CD4-positive, alpha-beta T cell (primary cell): ENCODE results near the gene IL19. TPM values are rescaled to one million over a fixed set of nuclear protein-coding genes. Genes with fewer than 3 reads are reported as not detected.

Experiments used
- ATAC-seq: fragments of 200-7000 bp; cut with Tn5 transposase; one replicate; pipeline ENCODE4 v1.10.0; 2022; ENCODE audit warnings: mild to moderate bottlenecking; ENCODE audit not compliant: poor library complexity
- CTCF ChIA-PET: fragments of 350-600 bp; sonication (Branson Sonifier 250); formaldehyde crosslinking; loops from one replicate; lab custom pipeline; 2021; ENCODE audit warnings: antibody characterized with exemption, inconsistent platforms; lab: Charles Lee
- POLR2A ChIA-PET: fragments of 350-600 bp; sonication (Branson Sonifier 250); formaldehyde crosslinking; loops from one replicate; lab custom pipeline; 2021; ENCODE audit warnings: antibody characterized with exemption, inconsistent platforms; lab: Charles Lee
- DNase-seq, 14 experiments: peaks; one replicate each; pipeline ENCODE4 v3.0.0-alpha.2; 2013 to 2020; ENCODE audit warnings: mixed read lengths in 2 of 14
- H3K27ac ChIP-seq, 2 donors: one replicate each; pipeline versions ENCODE4 v1.5.1 to v1.7.0; 2013; ENCODE audit warnings: low read length in 2 of 2, low read depth in 1 of 2, mild to moderate bottlenecking in 1 of 2
- H3K27me3 ChIP-seq, 2 experiments: 1 replicate in 1 of 2; 2 replicates in 1 of 2; pipeline versions ENCODE4 v1.6.1 to v1.7.0; 2013; ENCODE audit warnings: low read length in 2 of 2, control low read depth in 1 of 2, mild to moderate bottlenecking in 1 of 2, moderate library complexity in 1 of 2; ENCODE audit not compliant: insufficient read depth in 2 of 2, control insufficient read depth in 1 of 2
- H3K36me3 ChIP-seq: one replicate; pipeline ENCODE4 v1.6.1; 2013; ENCODE audit warnings: low read length, control low read depth; ENCODE audit not compliant: insufficient read depth
- H3K4me1 ChIP-seq: one replicate; pipeline ENCODE4 v1.6.1; 2013; ENCODE audit warnings: low read length, control low read depth; ENCODE audit not compliant: insufficient read depth
- H3K4me3 ChIP-seq: one replicate; pipeline ENCODE4 v1.5.1; 2013; ENCODE audit warnings: mild to moderate bottlenecking, low read length, moderate library complexity
- H3K9me3 ChIP-seq, 2 experiments: 1 replicate in 1 of 2; 2 replicates in 1 of 2; pipeline versions ENCODE4 v1.6.1 to v1.7.0; 2013; ENCODE audit warnings: low read length in 2 of 2, mild to moderate bottlenecking in 2 of 2, control low read depth in 1 of 2, moderate library complexity in 1 of 2; ENCODE audit not compliant: control insufficient read depth in 1 of 2, insufficient read depth in 1 of 2
- H3K27ac Mint-ChIP-seq: one replicate; pipeline ENCODE4 v1.8.0; 2020; ENCODE audit warnings: mixed read lengths
- H3K27me3 Mint-ChIP-seq: one replicate; pipeline ENCODE4 v1.8.0; 2021; ENCODE audit warnings: mixed read lengths
- H3K36me3 Mint-ChIP-seq: one replicate; pipeline ENCODE4 v1.8.0; 2021; ENCODE audit warnings: low read depth, mixed read lengths
- H3K4me1 Mint-ChIP-seq: one replicate; pipeline ENCODE4 v1.8.0; 2021; ENCODE audit warnings: low read depth, mixed read lengths
- H3K4me3 Mint-ChIP-seq: one replicate; pipeline ENCODE4 v1.8.0; 2020; ENCODE audit warnings: mild to moderate bottlenecking, mixed read lengths
- H3K9me3 Mint-ChIP-seq: one replicate; pipeline ENCODE4 v1.8.0; 2020; ENCODE audit warnings: mixed read lengths
- intact Hi-C, 2 experiments: fragments of 100-400 bp; cut with DNase I in 1 of 2; cut with micrococcal nuclease in 1 of 2; formaldehyde crosslinking; loops; one replicate each; pipeline versions ENCODE4 v1.15.1 to v1.9.0; 2023 to 2025; cut with DNase I, micrococcal nuclease
- total RNA-seq, 174 experiments: library from RNA in 2 of 174; stranded (reverse) in 2 of 174; gene quantifications; one replicate each; pipeline ENCODE4 v1.2.3 and lab custom pipeline; 2021 to 2026
- TF ChIP-seq, protein P1 (sequence below): fragments of 200-600 bp; IDR thresholded peaks from one replicate; pipeline ENCODE4 v1.8.0; 2022; ENCODE audit warnings: antibody characterized with exemption, mild to moderate bottlenecking

The IL19 gene
- total RNA-seq, 2 experiments from 2014 or later: not detected

- ATAC-seq: no peak
- Histone ChIP-seq H3K36me3 (no peaks in the 10 kb centered on the region), H3K27ac (no peak overlapping the region), H3K27me3 (no peaks in the 10 kb centered on the region), H3K4me1 (peaks cover 5% of the 10 kb centered on the region), H3K9me3 (peaks cover 0 to 3% of the 10 kb centered on the region in 2 experiments), H3K4me3 (no peak overlapping the region)
- Mint-ChIP-seq H3K27ac (no peak overlapping the region), H3K4me1 (peaks cover 7% of the 10 kb centered on the region), H3K4me3 (no peak overlapping the region), H3K9me3 (peaks cover 3% of the 10 kb centered on the region), H3K27me3 (peaks cover 6% of the 10 kb centered on the region), H3K36me3 (no peaks in the 10 kb centered on the region)
- intact Hi-C loops: loop anchor here (5.0 kb wide), 2 partner anchors 114 to 136 kb away; no protein-coding TSS in a partner anchor
- CTCF ChIA-PET: no interaction called here
- DNase-seq: no peak
- POLR2A ChIA-PET: interaction anchor here (1.1 kb wide), 1 partner anchor 53 kb away, joined by 3 read pairs; the partner anchor contains the start of gene FCMR
- TF ChIP-seq, protein P1, sequence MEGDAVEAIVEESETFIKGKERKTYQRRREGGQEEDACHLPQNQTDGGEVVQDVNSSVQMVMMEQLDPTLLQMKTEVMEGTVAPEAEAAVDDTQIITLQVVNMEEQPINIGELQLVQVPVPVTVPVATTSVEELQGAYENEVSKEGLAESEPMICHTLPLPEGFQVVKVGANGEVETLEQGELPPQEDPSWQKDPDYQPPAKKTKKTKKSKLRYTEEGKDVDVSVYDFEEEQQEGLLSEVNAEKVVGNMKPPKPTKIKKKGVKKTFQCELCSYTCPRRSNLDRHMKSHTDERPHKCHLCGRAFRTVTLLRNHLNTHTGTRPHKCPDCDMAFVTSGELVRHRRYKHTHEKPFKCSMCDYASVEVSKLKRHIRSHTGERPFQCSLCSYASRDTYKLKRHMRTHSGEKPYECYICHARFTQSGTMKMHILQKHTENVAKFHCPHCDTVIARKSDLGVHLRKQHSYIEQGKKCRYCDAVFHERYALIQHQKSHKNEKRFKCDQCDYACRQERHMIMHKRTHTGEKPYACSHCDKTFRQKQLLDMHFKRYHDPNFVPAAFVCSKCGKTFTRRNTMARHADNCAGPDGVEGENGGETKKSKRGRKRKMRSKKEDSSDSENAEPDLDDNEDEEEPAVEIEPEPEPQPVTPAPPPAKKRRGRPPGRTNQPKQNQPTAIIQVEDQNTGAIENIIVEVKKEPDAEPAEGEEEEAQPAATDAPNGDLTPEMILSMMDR: no peak
These were observed 97.7 kb downstream of the IL19 start for GRCh38 chr1:206868264-206868663.

DNA sequence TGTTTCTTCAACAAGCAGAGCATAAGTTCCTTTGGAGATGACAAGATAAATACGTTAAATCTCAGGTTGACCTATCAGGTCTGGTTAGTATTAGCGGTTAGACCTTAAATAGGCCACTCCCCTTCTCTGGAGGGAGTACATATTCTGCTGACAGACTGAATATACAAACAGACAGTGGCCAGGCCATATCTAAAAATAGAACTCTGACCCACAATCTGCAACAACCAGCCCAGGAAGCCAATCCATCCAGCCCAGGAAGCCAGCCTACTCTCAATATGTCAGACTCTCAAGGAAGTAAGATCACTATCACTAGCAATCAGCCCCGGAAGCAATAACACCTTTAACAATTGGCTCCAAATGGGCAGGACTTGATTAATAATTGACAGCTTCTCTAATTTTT, 101.6 kb downstream of the IL19 start:
- Mint-ChIP-seq H3K27ac (no peak overlapping the region), H3K27me3 (no peaks in the 10 kb centered on the region), H3K36me3 (peaks cover 21% of the 10 kb centered on the region), H3K9me3 (peaks cover 6% of the 10 kb centered on the region), H3K4me1 (no peaks in the 10 kb centered on the region), H3K4me3 (no peak overlapping the region)
- ChIA-PET POLR2A (interaction anchor here (0.8 to 1.4 kb wide), 2 partner anchors 28 to 40 kb away, joined by 3 read pairs; no protein-coding TSS in a partner anchor), CTCF (no interaction called here)
- Histone ChIP-seq H3K27ac (no peak overlapping the region), H3K4me3 (no peak overlapping the region), H3K4me1 (no peaks in the 10 kb centered on the region), H3K9me3 (peaks cover 0 to 5% of the 10 kb centered on the region in 2 experiments), H3K27me3 (no peaks in the 10 kb centered on the region), H3K36me3 (no peaks in the 10 kb centered on the region)
- intact Hi-C loops: no loop called here
- ATAC-seq (no peak), DNase-seq (no peak)
- TF ChIP-seq, protein P1: no peak

DNA sequence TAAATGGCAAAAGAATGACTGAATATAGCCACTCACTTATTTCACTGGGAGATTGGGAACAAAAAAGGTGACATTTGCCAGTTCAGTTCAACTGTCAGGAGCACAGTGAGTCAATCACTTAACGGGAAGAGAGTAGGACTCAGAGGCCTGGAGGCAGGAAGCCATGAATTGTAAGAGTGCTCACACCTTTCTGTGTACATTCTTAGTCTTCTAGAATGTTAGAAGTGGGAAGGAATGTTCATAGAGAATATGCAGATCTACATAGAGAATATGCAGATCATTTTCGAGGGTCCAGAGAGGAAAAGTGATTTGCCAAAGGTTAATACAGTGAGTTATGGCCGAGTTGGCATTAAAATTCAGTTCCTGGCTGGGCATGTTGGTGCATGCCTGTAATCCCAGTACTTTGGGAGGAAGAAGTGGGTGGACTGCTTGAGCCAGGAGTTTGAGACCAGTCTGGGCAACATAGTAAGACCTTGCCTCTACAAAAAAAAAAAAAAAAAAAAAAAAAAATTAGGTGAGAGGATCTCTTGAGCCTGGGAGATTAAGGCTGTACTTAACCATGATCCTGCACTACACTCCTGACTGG, 103.1 kb downstream of the IL19 start:
- H3K36me3 Mint-ChIP-seq: peaks cover 28% of the 10 kb centered on the region
- CTCF ChIA-PET: no interaction called here

More for the DNA sequence above, 103.1 kb downstream of the IL19 start:
- Histone ChIP-seq H3K27ac (no peak overlapping the region), H3K27me3 (no peaks in the 10 kb centered on the region), H3K4me1 (no peaks in the 10 kb centered on the region), H3K36me3 (no peaks in the 10 kb centered on the region), H3K9me3 (peaks cover 7 to 9% of the 10 kb centered on the region in 2 experiments), H3K4me3 (no peak overlapping the region)
- ATAC-seq: no peak
- TF ChIP-seq, protein P1: no peak
- no peak overlapping the region for H3K27ac Mint-ChIP-seq
- no peak overlapping the region for H3K4me3 Mint-ChIP-seq
- peaks cover 12% of the 10 kb centered on the region for H3K9me3 Mint-ChIP-seq
- intact Hi-C loops: no loop called here
- no peaks in the 10 kb centered on the region for H3K4me1 Mint-ChIP-seq
- DNase-seq: no peak
- no peaks in the 10 kb centered on the region for H3K27me3 Mint-ChIP-seq
- POLR2A ChIA-PET: interaction anchor here (0.6 to 1.3 kb wide), 2 partner anchors 18 to 29 kb away, joined by 3 to 4 read pairs; no protein-coding TSS in a partner anchor
